BLaER1 (cell line): ENCODE results near the gene MGRN1.

ENCODE experiments used
- H3K27ac ChIP-seq: shearing (Covaris generic); formaldehyde crosslinking; 2 replicates; pipeline ENCODE4 v1.8.1; 2022
- H3K27me3 ChIP-seq: shearing (Covaris generic); formaldehyde crosslinking; 2 replicates; pipeline ENCODE4 v1.8.1; 2022
- H3K36me3 ChIP-seq: shearing (Covaris generic); formaldehyde crosslinking; 2 replicates; pipeline ENCODE4 v1.8.1; 2022
- H3K4me1 ChIP-seq: shearing (Covaris generic); formaldehyde crosslinking; 2 replicates; pipeline ENCODE4 v1.8.1; 2022
- H3K4me2 ChIP-seq: shearing (Covaris generic); formaldehyde crosslinking; 2 replicates; pipeline ENCODE4 v1.8.1; 2022
- H3K4me3 ChIP-seq: shearing (Covaris generic); formaldehyde crosslinking; 2 replicates; pipeline ENCODE4 v1.8.1; 2022
- H3K9ac ChIP-seq: shearing (Covaris generic); formaldehyde crosslinking; 2 replicates; pipeline ENCODE4 v1.8.1; 2022
- H3K9me3 ChIP-seq: shearing (Covaris generic); formaldehyde crosslinking; 2 replicates; pipeline ENCODE4 v1.8.1; 2022
- H4K20me1 ChIP-seq: shearing (Covaris generic); formaldehyde crosslinking; 2 replicates; pipeline ENCODE4 v1.8.1; 2022
- Cebpa-rat ChIP-seq: shearing (Covaris generic); IDR thresholded peaks from 2 replicates; pipeline ENCODE4 v1.8.1; 2022

MGRN1 gene

GRCh38 chr16:4700997-4701743, 76.5 kb downstream of the MGRN1 start:
- Histone ChIP-seq H3K27ac (no peak overlapping the region), H3K4me3 (no peak overlapping the region), H3K27me3 (no peaks in the 10 kb centered on the region), H3K9ac (no peak overlapping the region), H4K20me1 (peaks cover 21% of the 10 kb centered on the region), H3K4me2 (no peak overlapping the region), H3K36me3 (peaks cover 92% of the 10 kb centered on the region), H3K9me3 (no peaks in the 10 kb centered on the region), H3K4me1 (peaks cover 8% of the 10 kb centered on the region)
- TF ChIP-seq Cebpa-rat = no peak

DNA sequence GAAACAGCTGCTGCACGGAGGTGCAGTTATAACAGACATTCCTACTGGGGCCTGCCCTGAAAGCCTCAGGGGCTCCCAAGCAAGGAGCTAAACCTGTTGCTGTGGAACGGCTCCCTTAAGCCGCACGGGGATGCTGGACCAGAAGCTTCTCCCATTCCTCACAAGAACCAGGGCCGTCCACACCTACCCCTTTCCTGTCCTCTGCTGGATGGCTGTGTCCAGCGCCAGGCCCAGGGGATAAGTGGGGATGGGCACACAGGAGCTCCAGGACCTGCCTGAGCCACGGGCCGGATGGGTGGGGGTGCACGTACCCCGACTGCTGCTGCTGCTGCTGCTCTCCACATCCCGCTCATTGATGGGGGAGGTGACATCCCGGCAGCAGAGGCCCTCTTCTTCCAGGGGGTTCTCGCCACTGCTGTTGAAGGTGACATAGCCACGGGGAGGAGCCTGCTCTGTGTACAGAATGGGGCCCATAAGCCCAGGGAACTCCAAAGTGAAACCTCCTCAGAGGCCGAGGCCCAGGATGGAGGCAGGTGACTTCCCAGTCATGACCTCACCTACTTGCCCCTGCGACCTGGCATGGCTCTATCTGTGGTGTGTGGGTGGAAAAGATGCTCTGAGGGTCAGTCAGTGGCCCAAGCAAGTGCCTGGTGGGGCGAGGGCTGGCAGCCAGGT, 77.3 kb downstream of the MGRN1 start:
- Histone ChIP-seq H3K27ac (no peak overlapping the region), H3K36me3 (peaks cover 92% of the 10 kb centered on the region)

GRCh38 chr16:4702466-4702808, 77.8 kb downstream of the MGRN1 start:
- Histone ChIP-seq H3K4me2 (no peak overlapping the region), H3K9me3 (no peaks in the 10 kb centered on the region), H3K27ac (no peak overlapping the region), H3K4me1 (peaks cover 5% of the 10 kb centered on the region; the same call in 1 of the 2 replicates), H3K9ac (no peak overlapping the region), H3K27me3 (no peaks in the 10 kb centered on the region), H4K20me1 (peaks cover 8% of the 10 kb centered on the region; the same call in 1 of the 2 replicates), H3K36me3 (peaks cover 92% of the 10 kb centered on the region), H3K4me3 (no peak overlapping the region)
- TF ChIP-seq Cebpa-rat = no peak

More for the DNA sequence above, 77.3 kb downstream of the MGRN1 start:
- no peak overlapping the region for H3K4me2 ChIP-seq
- no peaks in the 10 kb centered on the region for H3K27me3 ChIP-seq
- H3K4me1 ChIP-seq = peaks cover 5% of the 10 kb centered on the region; the same call in 1 of the 2 replicates
- H3K4me3 ChIP-seq = no peak overlapping the region
- TF ChIP-seq Cebpa-rat = no peak
- H4K20me1 ChIP-seq = peaks cover 13% of the 10 kb centered on the region
- H3K9ac ChIP-seq = no peak overlapping the region
- no peaks in the 10 kb centered on the region for H3K9me3 ChIP-seq

- 0 out of 2 replicates have a peak overlapping the region, but pooled peaks have one; percentile 4 for H3K4me2 ChIP-seq
- no peaks in the 10 kb centered on the region for H3K9me3 ChIP-seq
- no peak overlapping the region for H3K4me3 ChIP-seq
- peaks cover 82% of the 10 kb centered on the region for H3K36me3 ChIP-seq
- no peaks in the 10 kb centered on the region for H4K20me1 ChIP-seq
- H3K27me3 ChIP-seq = no peaks in the 10 kb centered on the region
- H3K9ac ChIP-seq = no peak overlapping the region
- peaks cover 5% of the 10 kb centered on the region; the same call in 1 of the 2 replicates for H3K4me1 ChIP-seq
- H3K27ac ChIP-seq = no peak overlapping the region
- TF ChIP-seq Cebpa-rat = no peak
Measured at GRCh38 chr16:4703906-4704305, 79.3 kb downstream of the MGRN1 start.

DNA sequence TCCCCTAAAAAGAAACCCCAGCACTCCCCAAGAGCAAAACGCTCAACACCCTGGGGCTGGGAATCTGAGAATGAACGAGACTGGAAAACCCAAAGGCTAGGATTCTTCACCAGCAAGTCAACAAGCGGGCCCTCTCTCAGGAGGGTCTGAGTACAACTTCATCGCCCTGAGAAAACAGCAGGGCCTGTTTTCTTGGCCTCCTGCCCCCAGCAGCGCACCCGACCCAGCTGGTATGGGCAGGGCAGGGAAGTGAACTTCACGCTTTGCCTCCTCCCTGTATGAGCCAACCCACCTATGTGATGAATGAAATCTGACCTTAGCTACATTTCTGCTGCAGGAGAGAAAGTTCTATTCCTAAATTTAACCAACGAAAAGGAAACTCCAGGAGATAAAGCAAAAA, 79.9 kb downstream of the MGRN1 start:
- Histone ChIP-seq H3K4me1 (peaks cover 5% of the 10 kb centered on the region; the same call in 1 of the 2 replicates), H3K4me3 (no peak overlapping the region), H3K4me2 (no peak overlapping the region), H3K27ac (no peak overlapping the region), H3K36me3 (peaks cover 82% of the 10 kb centered on the region), H3K9me3 (no peaks in the 10 kb centered on the region), H3K27me3 (no peaks in the 10 kb centered on the region), H3K9ac (no peak overlapping the region), H4K20me1 (no peaks in the 10 kb centered on the region)
- TF ChIP-seq Cebpa-rat = no peak

GRCh38 chr16:4704913-4705312, 80.3 kb downstream of the MGRN1 start:
- Histone ChIP-seq H3K4me2 (no peak overlapping the region), H3K36me3 (peaks cover 82% of the 10 kb centered on the region), H3K9me3 (no peaks in the 10 kb centered on the region), H3K4me3 (no peak overlapping the region), H4K20me1 (no peaks in the 10 kb centered on the region), H3K27ac (no peak overlapping the region), H3K27me3 (no peaks in the 10 kb centered on the region), H3K9ac (no peak overlapping the region), H3K4me1 (peaks cover 5% of the 10 kb centered on the region; the same call in 1 of the 2 replicates)
- TF ChIP-seq Cebpa-rat = no peak

GRCh38 chr16:4706871-4707270, 82.2 kb downstream of the MGRN1 start:
- no peak overlapping the region for H3K27ac ChIP-seq
- H3K4me2 ChIP-seq = no peak overlapping the region
- no peaks in the 10 kb centered on the region for H3K9me3 ChIP-seq
- no peaks in the 10 kb centered on the region for H4K20me1 ChIP-seq
- H3K27me3 ChIP-seq = no peaks in the 10 kb centered on the region
- H3K4me1 ChIP-seq = peaks cover 5% of the 10 kb centered on the region; the same call in 1 of the 2 replicates
- H3K9ac ChIP-seq = 0 out of 2 replicates have a peak overlapping the region, but pooled peaks have one; percentile 34
- no peak overlapping the region for H3K4me3 ChIP-seq
- peaks cover 81% of the 10 kb centered on the region for H3K36me3 ChIP-seq
- no peak for TF ChIP-seq Cebpa-rat

- Histone ChIP-seq H3K36me3 (peaks cover 80% of the 10 kb centered on the region), H3K9ac (no peak overlapping the region), H3K27me3 (no peaks in the 10 kb centered on the region), H3K4me1 (no peaks in the 10 kb centered on the region), H3K27ac (no peak overlapping the region), H3K9me3 (no peaks in the 10 kb centered on the region), H4K20me1 (no peaks in the 10 kb centered on the region), H3K4me3 (no peak overlapping the region), H3K4me2 (no peak overlapping the region)
- no peak for TF ChIP-seq Cebpa-rat
Measured at GRCh38 chr16:4709481-4709880, 84.9 kb downstream of the MGRN1 start.

- Histone ChIP-seq H3K4me1 (peaks cover 6% of the 10 kb centered on the region; the same call in 1 of the 2 replicates), H3K4me3 (no peak overlapping the region), H3K9me3 (no peaks in the 10 kb centered on the region), H3K9ac (no peak overlapping the region), H3K27me3 (no peaks in the 10 kb centered on the region), H3K27ac (no peak overlapping the region), H3K36me3 (peaks cover 68% of the 10 kb centered on the region), H4K20me1 (peaks cover 7% of the 10 kb centered on the region; the same call in 1 of the 2 replicates), H3K4me2 (no peak overlapping the region)
- no peak for TF ChIP-seq Cebpa-rat
Measured at GRCh38 chr16:4713663-4714501, 89.3 kb downstream of the MGRN1 start.
